ENCODE data around the gene NPIPB2. TPM values are rescaled to one million over a fixed set of nuclear protein-coding genes. Genes with fewer than 3 reads are reported as not detected.
"Not testable (repeated sequence)": the region's sequence is repeated elsewhere in the genome, so short reads cannot be mapped to it uniquely, and the experiment has no call there.

Gene NPIPB2
- polyA plus RNA-seq, 1 donor (not counting 4 experiments of a cell fraction or from before 2014, with no cell fraction given): 5.5 TPM

DNA sequence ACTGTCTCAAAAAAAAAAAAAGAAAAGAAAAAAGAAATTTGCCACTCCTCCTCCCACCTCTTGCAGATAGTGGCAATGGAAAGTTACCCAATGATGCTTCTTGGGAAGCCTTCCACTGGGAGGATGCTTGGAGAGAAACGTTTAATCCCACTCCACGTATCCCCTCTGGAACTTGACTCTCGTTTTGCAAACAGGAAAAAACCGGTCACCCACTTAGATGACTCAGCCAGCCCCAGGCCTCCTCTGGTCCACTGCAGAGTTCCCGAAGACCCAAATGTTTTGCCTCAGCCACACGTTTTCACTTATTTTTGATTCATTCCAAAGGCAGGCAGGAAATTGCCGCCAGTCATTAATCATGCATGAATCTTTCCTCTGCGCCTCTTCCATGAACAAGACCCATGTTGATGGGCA, 13.9 kb upstream of the NPIPB2 start:
- H3K4me3 ChIP-seq (ENCODE audit: control insufficient read depth in 2 of 3, extremely low read depth in 1 of 3, insufficient read depth in 2 of 3, low read depth in 1 of 3, low read length in 3 of 3): peak overlapping the region in 1 of 3 experiments; percentile 21
- dilution Hi-C loops (cut with MboI; ENCODE audit: extremely low pct_ligation_motif_present, low sequenced_read_pairs): no loop called here
- H3K9me1 ChIP-seq (ENCODE audit: control insufficient read depth, extremely low read depth, insufficient read depth, low read length): no peaks in the 10 kb centered on the region
- peak overlapping the region; percentile 24 for H3K27ac ChIP-seq (ENCODE audit: control insufficient read depth, insufficient read depth, low read length)
- DNase-seq (ENCODE audit: low read depth, low spot score) (peak; percentile 55), FAIRE-seq (peak; percentile 85)
- no peaks in the 10 kb centered on the region for H3K36me3 ChIP-seq (ENCODE audit: control insufficient read depth in 2 of 2, extremely low read depth in 1 of 2, insufficient read depth in 2 of 2, low read length in 2 of 2)
- no peak overlapping the region for H3K9ac ChIP-seq (ENCODE audit: control insufficient read depth, extremely low read depth, insufficient read depth, low read length)
- H3K27me3 ChIP-seq (ENCODE audit: control insufficient read depth, extremely low read depth, insufficient read depth, low read length): no peaks in the 10 kb centered on the region
- H3K79me2 ChIP-seq (ENCODE audit: control insufficient read depth, insufficient read depth, low read length): no peaks in the 10 kb centered on the region
- TF ChIP-seq EZH2 (IDR thresholded peaks at IDR 0.05; ENCODE audit: low read length) (no peak), CTCF (optimal IDR thresholded peaks at IDR 0.05 in 1 of 3, IDR thresholded peaks at IDR 0.05 in 1 of 3, conservative IDR thresholded peaks at IDR 0.05 in 1 of 3; ENCODE audit: extremely low read depth in 1 of 3, insufficient read depth in 2 of 3, low read length in 3 of 3) (no peak)
- H4K20me1 ChIP-seq (ENCODE audit: control insufficient read depth, extremely low read depth, insufficient read depth, low read length): no peaks in the 10 kb centered on the region
- peak overlapping the region; percentile 7 for H3K4me2 ChIP-seq (ENCODE audit: control insufficient read depth, extremely low read depth, insufficient read depth, low read depth, low read length)
- H3K9me3 ChIP-seq (ENCODE audit: control insufficient read depth, low read depth, low read length): no peaks in the 10 kb centered on the region
- peaks cover 13% of the 10 kb centered on the region for H3K4me1 ChIP-seq (ENCODE audit: control insufficient read depth, extremely low read depth, insufficient read depth, low read length)
- peak overlapping the region; percentile 65 for H2AFZ ChIP-seq (ENCODE audit: control insufficient read depth, low read length)

GRCh38 chr16:11953576-11953975, 11.7 kb upstream of the NPIPB2 start:
- H3K9me3 ChIP-seq (ENCODE audit: control insufficient read depth, low read depth, low read length); dilution Hi-C loops (cut with MboI; ENCODE audit: extremely low pct_ligation_motif_present, low sequenced_read_pairs); H3K27me3 ChIP-seq (ENCODE audit: control insufficient read depth, extremely low read depth, insufficient read depth, low read length); H3K36me3 ChIP-seq (ENCODE audit: control insufficient read depth in 2 of 2, extremely low read depth in 1 of 2, insufficient read depth in 2 of 2, low read length in 2 of 2); H3K79me2 ChIP-seq (ENCODE audit: control insufficient read depth, insufficient read depth, low read length); H3K9me1 ChIP-seq (ENCODE audit: control insufficient read depth, extremely low read depth, insufficient read depth, low read length); H3K4me2 ChIP-seq (ENCODE audit: control insufficient read depth, extremely low read depth, insufficient read depth, low read depth, low read length); H4K20me1 ChIP-seq (ENCODE audit: control insufficient read depth, extremely low read depth, insufficient read depth, low read length); H3K27ac ChIP-seq (ENCODE audit: control insufficient read depth, insufficient read depth, low read length); H3K9ac ChIP-seq (ENCODE audit: control insufficient read depth, extremely low read depth, insufficient read depth, low read length); H3K4me3 ChIP-seq (ENCODE audit: control insufficient read depth in 2 of 3, extremely low read depth in 1 of 3, insufficient read depth in 2 of 3, low read depth in 1 of 3, low read length in 3 of 3); H2AFZ ChIP-seq (ENCODE audit: control insufficient read depth, low read length); H3K4me1 ChIP-seq (ENCODE audit: control insufficient read depth, extremely low read depth, insufficient read depth, low read length); FAIRE-seq; DNase-seq (ENCODE audit: low read depth, low spot score): not testable (repeated sequence)

DNA sequence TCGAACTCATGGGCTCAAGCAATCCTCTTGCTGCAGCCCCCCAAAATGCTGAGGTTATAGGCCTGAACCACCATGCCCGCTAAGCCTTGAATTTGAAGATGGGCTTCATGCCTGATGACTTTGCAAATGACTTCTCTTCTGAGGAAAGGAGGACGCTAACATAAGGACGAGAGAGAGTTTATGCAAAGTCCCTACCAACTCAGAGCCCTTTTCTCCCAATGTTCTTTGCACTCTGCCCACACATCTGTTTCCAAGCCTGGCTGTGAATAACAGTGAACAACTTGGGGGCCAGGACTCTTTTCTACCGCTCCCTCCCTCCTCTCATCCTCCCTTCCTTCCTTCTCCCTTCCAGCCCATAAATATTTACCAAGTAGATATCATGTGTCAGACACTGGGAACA, 8.5 kb upstream of the NPIPB2 start:
- Histone ChIP-seq H3K4me1 (ENCODE audit: control insufficient read depth, extremely low read depth, insufficient read depth, low read length) (no peaks in the 10 kb centered on the region), H3K36me3 (ENCODE audit: control insufficient read depth in 2 of 2, extremely low read depth in 1 of 2, insufficient read depth in 2 of 2, low read length in 2 of 2) (no peaks in the 10 kb centered on the region), H3K9me3 (ENCODE audit: control insufficient read depth, low read depth, low read length) (no peaks in the 10 kb centered on the region), H2AFZ (ENCODE audit: control insufficient read depth, low read length) (no peak overlapping the region), H3K79me2 (ENCODE audit: control insufficient read depth, insufficient read depth, low read length) (no peaks in the 10 kb centered on the region), H3K9ac (ENCODE audit: control insufficient read depth, extremely low read depth, insufficient read depth, low read length) (no peak overlapping the region), H3K9me1 (ENCODE audit: control insufficient read depth, extremely low read depth, insufficient read depth, low read length) (no peaks in the 10 kb centered on the region), H3K4me3 (ENCODE audit: control insufficient read depth in 2 of 3, extremely low read depth in 1 of 3, insufficient read depth in 2 of 3, low read depth in 1 of 3, low read length in 3 of 3) (no peak overlapping the region), H4K20me1 (ENCODE audit: control insufficient read depth, extremely low read depth, insufficient read depth, low read length) (no peaks in the 10 kb centered on the region), H3K4me2 (ENCODE audit: control insufficient read depth, extremely low read depth, insufficient read depth, low read depth, low read length) (no peak overlapping the region), H3K27me3 (ENCODE audit: control insufficient read depth, extremely low read depth, insufficient read depth, low read length) (no peaks in the 10 kb centered on the region), H3K27ac (ENCODE audit: control insufficient read depth, insufficient read depth, low read length) (no peak overlapping the region)
- DNase-seq (ENCODE audit: low read depth, low spot score) (no peak), FAIRE-seq (no peak)
- dilution Hi-C loops (cut with MboI; ENCODE audit: extremely low pct_ligation_motif_present, low sequenced_read_pairs): no loop called here
- TF ChIP-seq CTCF (optimal IDR thresholded peaks at IDR 0.05 in 1 of 3, IDR thresholded peaks at IDR 0.05 in 1 of 3, conservative IDR thresholded peaks at IDR 0.05 in 1 of 3; ENCODE audit: extremely low read depth in 1 of 3, insufficient read depth in 2 of 3, low read length in 3 of 3): no peak
- TF ChIP-seq EZH2 (IDR thresholded peaks at IDR 0.05; ENCODE audit: low read length): no peak
